Heart left ventricle (tissue), 16 donors: ENCODE data around the gene TADA2A. TPM values are rescaled to one million over a fixed set of nuclear protein-coding genes. Genes with fewer than 3 reads are reported as not detected.
"Not testable (repeated sequence)": the region's sequence is repeated elsewhere in the genome, so short reads cannot be mapped to it uniquely, and the experiment has no call there.

ENCODE experiments used
- ATAC-seq, 4 donors: fragments of 200-7000 bp; cut with Tn5 transposase; one replicate each; pipeline ENCODE4 v1.9.1; 2020 to 2022; ENCODE audit warnings: moderate library complexity in 4 of 4, mild to moderate bottlenecking in 3 of 4, moderate number of reproducible peaks in 1 of 4
- DNase-seq, 5 donors: peaks; one replicate each; pipeline ENCODE4 v3.0.0-alpha.2; 2020
- H3K27ac ChIP-seq, 12 donors: fragments of 200-600 bp; sonication (generic) in 4 of 12; one replicate each; pipeline versions ENCODE4 v1.5.0 to v1.8.0; 2016 to 2022; ENCODE audit warnings: mild to moderate bottlenecking in 2 of 12
- H3K27me3 ChIP-seq, 9 donors: fragments of 200-600 bp; sonication (generic) in 2 of 9; one replicate each; pipeline versions ENCODE4 v1.5.1 to v1.8.0; 2016 to 2022; ENCODE audit warnings: mild to moderate bottlenecking in 3 of 9
- H3K36me3 ChIP-seq, 9 donors: fragments of 200-600 bp; sonication (generic) in 2 of 9; one replicate each; pipeline versions ENCODE4 v1.5.0 to v1.8.0; 2018 to 2022; ENCODE audit warnings: mild to moderate bottlenecking in 2 of 9
- H3K4me1 ChIP-seq, 12 donors: fragments of 200-600 bp; sonication (generic) in 4 of 12; one replicate each; pipeline versions ENCODE4 v1.5.0 to v1.8.0; 2016 to 2022; ENCODE audit warnings: mild to moderate bottlenecking in 3 of 12
- H3K4me3 ChIP-seq, 12 donors: fragments of 200-600 bp; sonication (generic) in 4 of 12; one replicate each; pipeline versions ENCODE4 v1.5.0 to v1.8.0; 2017 to 2022; ENCODE audit warnings: mild to moderate bottlenecking in 9 of 12, moderate library complexity in 4 of 12
- H3K9me3 ChIP-seq, 12 donors: fragments of 200-600 bp; sonication (generic) in 4 of 12; one replicate each; pipeline versions ENCODE4 v1.5.0 to v1.8.0; 2016 to 2022; ENCODE audit warnings: mild to moderate bottlenecking in 1 of 12
- CTCF ChIP-seq, 12 donors: fragments of 200-600 bp; sonication (generic) in 4 of 12; IDR thresholded peaks; one replicate each; pipeline versions ENCODE4 v1.5.0 to v1.8.0; 2018 to 2022; ENCODE audit warnings: antibody characterized with exemption in 12 of 12, mild to moderate bottlenecking in 5 of 12
- POLR2A ChIP-seq, 2 donors: fragments of 450-650 bp; IDR thresholded peaks; one replicate each; pipeline ENCODE4 v1.6.1; 2017; ENCODE audit warnings: antibody characterized with exemption in 2 of 2, mild to moderate bottlenecking in 2 of 2, moderate library complexity in 2 of 2
- whole genome bisulfite sequencing, 4 donors: extraction: QIAGEN DNeasy Blood & Tissue Kit in 2 of 4; methylation state at CpG; one replicate each; pipeline versions ENCODE4 v1.1.5 to v1.1.7; 2013 to 2018; 5-methylcytosine and 5-hydroxymethylcytosine counted together
- intact Hi-C, 10 donors: fragments of 100-400 bp; cut with DNase I; formaldehyde crosslinking; loops; one replicate each; pipeline versions ENCODE4 v1.11.1 to v1.14.2; 2022
- polyA plus RNA-seq, 2 donors: library from polyadenylated mRNA; stranded (reverse); fragments of 200-250 nt; gene quantifications; one replicate each; pipeline ENCODE4 v1.2.3, GENCODE V29; 2013
- total RNA-seq, 9 donors: library from RNA; depleted of rRNA in 2 of 9; stranded (reverse); fragments of >200 nt in 2 of 9; fragmentation: NEBNext Ultra II Directional in 3 of 9; extraction: Animal tissue kit (Norgen Biotek cat#: 25700) in 3 of 9; gene quantifications; one replicate each; pipeline versions ENCODE4 v1.1.0 to v1.2.4, GENCODE V29; 2016 to 2023
- donor health status: ischemic (EF 13 %, LVEDD 7.1; RV severe dilation, severe dysfunction).
- donor health status: healthy with polysubstance abuse.
- donor health status: DM: no; HTN: yes; CAD: no.
- donor health status: DM: no; HTN: no; CAD: no.
- donor health status: ischemic (EF 25% LVEDD 6.9; RV normal size, moderate dysfunction).
- donor health status: ischemic (EF 25% LVEDD 5.7; RV mildly dilated, moderate dysfunction).
- donor health status: healthy.
- donor health status: DM: yes; HTN: yes; CAD: no.
- donor health status: ischemic (EF 35%, LVEDD 5.7; RV mildly dilated, moderate dysfunction).
- donor health status: nonischemic (EF 11% LVEDD 7.7; RV severe dilation, severe dysfunction).
- donor health status: DM: yes; HTN: yes; CAD: no.
- donor health status: PGD.
- donor health status: ischemic (EF 29% LVEDD 5.4; RV normal size, mild dysfunction).
- donor health status: nonischemic (EF 23%, LVEDD 6.1; RV moderate dilation, normal function).

TADA2A gene
- total and polyA plus RNA-seq, 11 donors: 5.7 to 19.4 (median 12.5) TPM

- H3K27me3 ChIP-seq: no peaks in the 10 kb centered on the region
- no peaks in the 10 kb centered on the region for H3K4me1 ChIP-seq
- ATAC-seq (no peak), DNase-seq (no peak)
- H3K4me3 ChIP-seq: no peak overlapping the region
- H3K9me3 ChIP-seq: no peaks in the 10 kb centered on the region
- intact Hi-C loops: no loop called here
- H3K36me3 ChIP-seq: peaks cover 2 to 94% (median 82%) of the 10 kb centered on the region in 9 donors
- WGBS, 4 donors: 96 to 100% (median 97%) methylated on average over 2 of the region's 2 CpGs
- H3K27ac ChIP-seq: no peak overlapping the region
- no peak for TF ChIP-seq POLR2A (IDR thresholded peaks at IDR 0.05)
- TF ChIP-seq CTCF (IDR thresholded peaks at IDR 0.05): no peak
Measured at GRCh38 chr17:37440424-37440823, 33.7 kb downstream of the TADA2A start.

- H3K4me3 ChIP-seq, intact Hi-C loops, DNase-seq, H3K27ac ChIP-seq, H3K4me1 ChIP-seq, ATAC-seq, H3K9me3 ChIP-seq, H3K27me3 ChIP-seq: not testable (repeated sequence)
- WGBS, 4 donors: 92 to 94% (median 93%) methylated on average over 12 of the region's 12 CpGs
- H3K36me3 ChIP-seq: peaks cover 2 to 95% (median 88%) of the 10 kb centered on the region in 9 donors
Measured at GRCh38 chr17:37441369-37442014, 34.8 kb downstream of the TADA2A start.

GRCh38 chr17:37446027-37446426 is 39.3 kb downstream of the TADA2A start:
- WGBS, 4 donors: 85 to 94% (median 90%) methylated on average over 4 of the region's 4 CpGs
- intact Hi-C loops: no loop called here
- H3K4me1 ChIP-seq: peaks cover 0 to 6% (median 0%) of the 10 kb centered on the region in 12 donors
- H3K36me3 ChIP-seq: peaks cover 2 to 98% (median 77%) of the 10 kb centered on the region in 9 donors
- no peaks in the 10 kb centered on the region for H3K27me3 ChIP-seq
- no peak for ATAC-seq
- no peak for DNase-seq
- H3K27ac ChIP-seq: no peak overlapping the region
- TF ChIP-seq CTCF (IDR thresholded peaks at IDR 0.05) (no peak), POLR2A (IDR thresholded peaks at IDR 0.05) (no peak)
- H3K9me3 ChIP-seq: no peaks in the 10 kb centered on the region
- no peak overlapping the region for H3K4me3 ChIP-seq

GRCh38 chr17:37447641-37448040 is 41.0 kb downstream of the TADA2A start:
- WGBS, 4 donors: 67 to 83% (median 71%) methylated on average over 1 of the region's 1 CpG
- TF ChIP-seq POLR2A (IDR thresholded peaks at IDR 0.05) (no peak), CTCF (IDR thresholded peaks at IDR 0.05) (no peak)
- Histone ChIP-seq H3K27me3 (no peaks in the 10 kb centered on the region), H3K4me3 (no peak overlapping the region), H3K36me3 (peaks cover 0 to 95% (median 61%) of the 10 kb centered on the region in 9 donors), H3K27ac (no peak overlapping the region), H3K4me1 (peaks cover 0 to 6% (median 0%) of the 10 kb centered on the region in 12 donors), H3K9me3 (no peaks in the 10 kb centered on the region)
- ATAC-seq: peak in 3 of 4 donors; percentile 43 to 74 (median 68)
- DNase-seq: no peak
- intact Hi-C loops: no loop called here

GRCh38 chr17:37450112-37450511 is 43.4 kb downstream of the TADA2A start:
- no peak for DNase-seq
- WGBS, 4 donors: 84 to 95% (median 90%) methylated on average over 6 of the region's 6 CpGs
- intact Hi-C loops: no loop called here
- H3K4me3 ChIP-seq: no peak overlapping the region
- no peak for ATAC-seq
- TF ChIP-seq CTCF (IDR thresholded peaks at IDR 0.05) (no peak), POLR2A (IDR thresholded peaks at IDR 0.05) (no peak)
- H3K4me1 ChIP-seq: peaks cover 0 to 6% (median 0%) of the 10 kb centered on the region in 12 donors
- peaks cover 0 to 82% (median 43%) of the 10 kb centered on the region in 9 donors for H3K36me3 ChIP-seq
- no peaks in the 10 kb centered on the region for H3K9me3 ChIP-seq
- H3K27ac ChIP-seq: no peak overlapping the region
- H3K27me3 ChIP-seq: no peaks in the 10 kb centered on the region

- intact Hi-C loops, H3K9me3 ChIP-seq, H3K4me1 ChIP-seq, ATAC-seq, H3K27ac ChIP-seq, DNase-seq, H3K4me3 ChIP-seq, H3K27me3 ChIP-seq: not testable (repeated sequence)
- WGBS, 4 donors: 60 to 96% (median 94%) methylated on average over 3 of the region's 3 CpGs
- H3K36me3 ChIP-seq: peaks cover 0 to 63% (median 42%) of the 10 kb centered on the region in 9 donors
Measured at GRCh38 chr17:37457801-37458200, 51.1 kb downstream of the TADA2A start.
